ENCODE measurements around the gene C11orf24. TPM values are rescaled to one million over a fixed set of nuclear protein-coding genes. Genes with fewer than 3 reads are reported as not detected.

Gene C11orf24
- total RNA-seq, 1 experiment from 2014 or later = 52.3 TPM

DNA sequence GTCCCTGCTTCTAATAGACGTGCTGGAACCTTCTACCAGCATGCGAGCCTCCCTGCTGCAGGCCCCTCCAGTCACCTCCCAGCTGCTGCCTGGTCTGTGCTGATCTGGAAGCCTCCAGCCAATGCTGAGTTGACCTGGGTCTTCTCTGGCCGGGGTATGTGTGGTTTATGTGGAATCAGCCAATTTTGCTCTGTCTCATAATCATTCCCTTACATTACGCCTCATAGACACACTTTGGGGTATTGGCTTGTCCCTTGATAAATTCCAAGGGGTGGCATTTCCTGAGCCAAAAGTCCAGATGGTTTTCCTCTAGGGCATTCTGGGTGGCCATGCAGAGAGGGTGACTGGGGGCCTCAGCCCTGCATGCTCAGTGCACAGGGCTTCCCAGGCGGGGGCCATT, 50.4 kb downstream of the C11orf24 start:
- no peaks in the 10 kb centered on the region for H3K9me3 ChIP-seq (ENCODE audit: low read depth, low read length, poor library complexity, severe bottlenecking)
- TF ChIP-seq, protein P1, sequence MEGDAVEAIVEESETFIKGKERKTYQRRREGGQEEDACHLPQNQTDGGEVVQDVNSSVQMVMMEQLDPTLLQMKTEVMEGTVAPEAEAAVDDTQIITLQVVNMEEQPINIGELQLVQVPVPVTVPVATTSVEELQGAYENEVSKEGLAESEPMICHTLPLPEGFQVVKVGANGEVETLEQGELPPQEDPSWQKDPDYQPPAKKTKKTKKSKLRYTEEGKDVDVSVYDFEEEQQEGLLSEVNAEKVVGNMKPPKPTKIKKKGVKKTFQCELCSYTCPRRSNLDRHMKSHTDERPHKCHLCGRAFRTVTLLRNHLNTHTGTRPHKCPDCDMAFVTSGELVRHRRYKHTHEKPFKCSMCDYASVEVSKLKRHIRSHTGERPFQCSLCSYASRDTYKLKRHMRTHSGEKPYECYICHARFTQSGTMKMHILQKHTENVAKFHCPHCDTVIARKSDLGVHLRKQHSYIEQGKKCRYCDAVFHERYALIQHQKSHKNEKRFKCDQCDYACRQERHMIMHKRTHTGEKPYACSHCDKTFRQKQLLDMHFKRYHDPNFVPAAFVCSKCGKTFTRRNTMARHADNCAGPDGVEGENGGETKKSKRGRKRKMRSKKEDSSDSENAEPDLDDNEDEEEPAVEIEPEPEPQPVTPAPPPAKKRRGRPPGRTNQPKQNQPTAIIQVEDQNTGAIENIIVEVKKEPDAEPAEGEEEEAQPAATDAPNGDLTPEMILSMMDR (conservative IDR thresholded peaks at IDR 0.05; ENCODE audit: low read depth, low read length) = no peak
- TF ChIP-seq EZH2 (IDR thresholded peaks at IDR 0.05; ENCODE audit: borderline replicate concordance, low read depth, low read length, poor library complexity, severe bottlenecking) = no peak
- ChIA-PET POLR2A (ENCODE audit: low non-redundant PET) (no interaction called here), CTCF (no interaction called here)
- intact Hi-C loops (cut with micrococcal nuclease; ENCODE audit: unreplicated experiment) = no loop called here
- no peak overlapping the region for H3K27ac ChIP-seq (ENCODE audit: low read depth, low read length, poor library complexity, severe bottlenecking)
- no peaks in the 10 kb centered on the region for H3K36me3 ChIP-seq (ENCODE audit: insufficient read depth, low read length, poor library complexity, severe bottlenecking)
- no TSS peak for BruUV-seq (replicated peaks)
- H3K4me3 ChIP-seq (ENCODE audit: low read depth, low read length, poor library complexity, severe bottlenecking) = no peak overlapping the region
- no peaks in the 10 kb centered on the region for H3K27me3 ChIP-seq (replicated peaks; ENCODE audit: insufficient read depth, low read depth, low read length, poor library complexity)
- DNase-seq (ENCODE audit: low spot score) = no peak
- H3K4me1 ChIP-seq (ENCODE audit: insufficient read depth, low read length, poor library complexity, severe bottlenecking) = no peaks in the 10 kb centered on the region

DNA sequence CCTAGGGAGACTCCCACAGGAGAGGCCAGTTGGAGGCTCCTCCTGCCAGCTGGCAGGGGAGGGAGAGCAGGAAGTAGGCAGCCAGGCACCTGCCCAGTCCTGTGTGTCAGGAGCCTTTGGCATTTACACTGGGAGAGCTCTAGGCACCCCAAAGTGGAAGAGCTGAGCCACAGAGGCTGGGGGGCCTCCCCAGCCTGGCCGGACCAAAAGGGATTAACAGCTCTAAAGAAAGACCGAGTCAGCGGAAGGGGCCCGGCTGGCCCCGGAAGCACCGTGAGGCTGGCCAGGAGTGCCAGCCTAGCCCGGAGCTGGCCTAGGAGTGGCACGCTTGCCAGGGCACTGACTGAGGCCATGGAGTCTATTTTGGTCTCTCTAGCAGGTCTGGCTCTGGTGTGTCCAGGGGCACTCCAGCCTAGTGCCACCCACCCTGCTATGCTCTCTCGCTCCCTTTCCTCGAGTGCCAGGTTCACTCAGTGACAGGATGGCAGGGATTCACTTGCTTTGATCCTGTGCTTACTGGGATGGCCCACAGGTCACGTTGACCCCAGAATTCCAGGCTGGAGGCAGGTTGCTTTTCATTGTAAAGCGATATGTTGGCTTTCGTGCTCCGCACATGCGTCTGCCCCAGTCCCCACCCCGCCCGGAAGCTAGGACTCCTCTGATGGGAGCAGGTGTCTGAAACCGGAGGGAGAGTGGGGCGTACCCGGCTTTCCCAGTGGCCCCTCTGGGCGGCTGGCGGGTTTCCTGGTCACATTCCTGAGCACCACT, 55.4 kb downstream of the C11orf24 start:
- TF ChIP-seq, protein P1 (conservative IDR thresholded peaks at IDR 0.05; ENCODE audit: low read depth, low read length) = no peak
- TF ChIP-seq EZH2 (IDR thresholded peaks at IDR 0.05; ENCODE audit: borderline replicate concordance, low read depth, low read length, poor library complexity, severe bottlenecking) = no peak
- Histone ChIP-seq H3K36me3 (ENCODE audit: insufficient read depth, low read length, poor library complexity, severe bottlenecking) (no peaks in the 10 kb centered on the region), H3K9me3 (ENCODE audit: low read depth, low read length, poor library complexity, severe bottlenecking) (no peaks in the 10 kb centered on the region), H3K27me3 (replicated peaks; ENCODE audit: insufficient read depth, low read depth, low read length, poor library complexity) (no peaks in the 10 kb centered on the region), H3K27ac (ENCODE audit: low read depth, low read length, poor library complexity, severe bottlenecking) (no peak overlapping the region), H3K4me1 (ENCODE audit: insufficient read depth, low read length, poor library complexity, severe bottlenecking) (peaks cover 21% of the 10 kb centered on the region), H3K4me3 (ENCODE audit: low read depth, low read length, poor library complexity, severe bottlenecking) (no peak overlapping the region)
- intact Hi-C loops (cut with micrococcal nuclease; ENCODE audit: unreplicated experiment) = no loop called here
- DNase-seq (ENCODE audit: low spot score) = no peak
- POLR2A ChIA-PET (ENCODE audit: low non-redundant PET) = interaction anchor here (0.6 kb wide), 1 partner anchor 8 kb away, joined by 10 read pairs; no protein-coding TSS in a partner anchor
- CTCF ChIA-PET = no interaction called here
- BruUV-seq (replicated peaks) = no TSS peak

DNA sequence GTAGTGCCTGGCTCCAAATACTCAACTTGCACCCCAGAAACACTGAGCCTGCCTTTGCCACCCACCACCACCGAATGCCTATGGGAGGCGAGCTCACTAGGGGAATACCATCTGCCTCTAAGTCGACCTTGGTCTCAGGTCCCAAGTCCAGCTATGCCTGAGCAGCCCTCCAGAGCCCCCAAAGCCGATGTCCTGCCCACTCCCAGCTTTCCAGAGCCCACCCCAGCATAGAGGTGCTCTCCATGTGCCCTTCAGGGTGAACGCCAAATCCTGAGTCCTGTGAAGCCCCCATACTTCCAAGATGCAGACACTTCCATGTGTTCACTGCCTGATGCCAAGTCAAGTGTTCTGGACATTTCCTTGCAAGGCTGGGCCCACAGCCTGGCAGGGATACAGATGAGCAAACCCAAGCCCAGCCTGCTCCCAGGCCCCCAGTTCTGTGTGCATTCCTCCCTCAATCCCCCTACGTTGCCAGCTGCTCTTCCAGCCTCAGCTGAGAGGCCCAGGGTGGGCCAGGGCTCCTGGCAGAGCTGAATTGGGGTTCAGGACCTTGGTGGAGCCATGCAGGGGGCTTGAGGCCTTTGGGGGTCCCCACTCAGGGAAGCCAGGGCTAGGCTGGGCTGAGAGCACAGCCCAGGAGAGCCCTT, 56.1 kb downstream of the C11orf24 start:
- Histone ChIP-seq H3K9me3 (ENCODE audit: low read depth, low read length, poor library complexity, severe bottlenecking) (no peaks in the 10 kb centered on the region), H3K27me3 (replicated peaks; ENCODE audit: insufficient read depth, low read depth, low read length, poor library complexity) (no peaks in the 10 kb centered on the region), H3K27ac (ENCODE audit: low read depth, low read length, poor library complexity, severe bottlenecking) (no peak overlapping the region), H3K4me3 (ENCODE audit: low read depth, low read length, poor library complexity, severe bottlenecking) (no peak overlapping the region), H3K36me3 (ENCODE audit: insufficient read depth, low read length, poor library complexity, severe bottlenecking) (no peaks in the 10 kb centered on the region), H3K4me1 (ENCODE audit: insufficient read depth, low read length, poor library complexity, severe bottlenecking) (peaks cover 23% of the 10 kb centered on the region)
- CTCF ChIA-PET = no interaction called here
- no peak for DNase-seq (ENCODE audit: low spot score)
- POLR2A ChIA-PET (ENCODE audit: low non-redundant PET) = no interaction called here
- TF ChIP-seq EZH2 (IDR thresholded peaks at IDR 0.05; ENCODE audit: borderline replicate concordance, low read depth, low read length, poor library complexity, severe bottlenecking) = no peak
- TF ChIP-seq, protein P1 (conservative IDR thresholded peaks at IDR 0.05; ENCODE audit: low read depth, low read length) = no peak
- no TSS peak for BruUV-seq (replicated peaks)
- intact Hi-C loops (cut with micrococcal nuclease; ENCODE audit: unreplicated experiment) = no loop called here

Measured in A673 (cell line).